OCI-LY7 (cell line): Measurements from ENCODE around the gene ESYT2.

Source experiments
- CTCF ChIP-seq: fragments of 200-600 bp; sonication (generic); conservative IDR thresholded peaks from 2 replicates; pipeline ENCODE4 v1.5.1; 2014; ENCODE audit warnings: mild to moderate bottlenecking, antibody characterized with exemption, low read length, moderate library complexity, mixed read lengths
- EZH2phosphoT487 ChIP-seq: fragments of 200-600 bp; sonication (generic); IDR thresholded peaks from 2 replicates; pipeline ENCODE4 v1.6.1; 2018; ENCODE audit warnings: low read depth, borderline replicate concordance, mild to moderate bottlenecking, mixed run types, antibody characterized with exemption, low read length, moderate library complexity, mixed read lengths

GRCh38 chr7:158757404-158757989 is 71.8 kb downstream of the ESYT2 start:
- TF ChIP-seq CTCF (no peak), EZH2phosphoT487 (no peak)
